SKM-1 treated with dmso at 0.1 percent for 144 hours (cell line): Measurements from ENCODE around the gene LRP1.

Experiments
- DNase-seq: peaks from one replicate; lab custom pipeline; 2025; ENCODE audit not compliant: unreplicated experiment; lab: John Stamatoyannopoulos, UW

Gene LRP1

GRCh38 chr12:57220770-57221168, 92.5 kb downstream of the LRP1 start:
- DNase-seq: no peak

GRCh38 chr12:57221169-57221917, 93.1 kb downstream of the LRP1 start:
- DNase-seq: no peak

GRCh38 chr12:57222286-57223190, 94.3 kb downstream of the LRP1 start:
- DNase-seq: no peak

GRCh38 chr12:57223191-57224165, 95.2 kb downstream of the LRP1 start:
- DNase-seq: no peak

GRCh38 chr12:57224278-57224972, 96.1 kb downstream of the LRP1 start:
- no peak for DNase-seq

- DNase-seq: no peak
Observed at GRCh38 chr12:57224973-57225679, 96.8 kb downstream of the LRP1 start.

- no peak for DNase-seq
Observed at GRCh38 chr12:57225680-57226210, 97.5 kb downstream of the LRP1 start.

GRCh38 chr12:57226588-57227314, 98.5 kb downstream of the LRP1 start:
- no peak for DNase-seq

GRCh38 chr12:57227315-57228115, 99.2 kb downstream of the LRP1 start:
- no peak for DNase-seq

- no peak for DNase-seq
Observed at GRCh38 chr12:57229046-57229633, 100.9 kb downstream of the LRP1 start.

GRCh38 chr12:57229634-57230380, 101.5 kb downstream of the LRP1 start, which contains the start of gene SHMT2:
Gene SHMT2 (plus strand): TSS chr12:57229711. CDS start chr12:57229779, 68 bp downstream.
- peak; percentile 81 for DNase-seq

GRCh38 chr12:57230381-57231155, 102.3 kb downstream of the LRP1 start:
- DNase-seq: no peak

- no peak for DNase-seq
Observed at GRCh38 chr12:57231276-57232021, 103.2 kb downstream of the LRP1 start.

- DNase-seq: no peak
Observed at GRCh38 chr12:57232156-57232756, 104.0 kb downstream of the LRP1 start.
